ENCODE data around the gene RSPRY1.

DNA sequence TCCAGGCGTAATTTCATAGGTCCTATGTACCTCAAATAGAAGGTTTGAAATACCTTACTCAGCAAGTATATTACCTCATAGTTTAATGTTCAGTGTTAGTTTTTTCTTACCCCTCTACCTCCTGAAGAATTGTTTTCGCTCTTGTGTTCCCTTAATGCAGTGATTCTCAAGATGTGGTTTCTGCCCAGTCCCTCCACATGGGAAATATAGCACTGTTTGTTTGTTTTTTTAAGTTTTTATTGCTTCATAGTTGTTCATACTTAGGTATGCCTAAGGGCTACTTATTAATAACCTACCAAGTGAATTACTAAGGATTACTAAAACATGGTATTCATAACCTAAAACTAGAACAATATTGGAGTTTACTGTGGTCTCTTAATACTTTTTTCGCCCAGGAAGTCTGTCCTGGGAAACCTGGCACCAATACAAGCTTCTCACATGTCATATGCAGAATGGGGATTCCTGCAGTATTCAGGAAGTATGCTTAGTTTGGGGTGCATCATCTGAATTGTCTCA lies 5.0 kb downstream of the RSPRY1 start:
- TF ChIP-seq, protein P1, sequence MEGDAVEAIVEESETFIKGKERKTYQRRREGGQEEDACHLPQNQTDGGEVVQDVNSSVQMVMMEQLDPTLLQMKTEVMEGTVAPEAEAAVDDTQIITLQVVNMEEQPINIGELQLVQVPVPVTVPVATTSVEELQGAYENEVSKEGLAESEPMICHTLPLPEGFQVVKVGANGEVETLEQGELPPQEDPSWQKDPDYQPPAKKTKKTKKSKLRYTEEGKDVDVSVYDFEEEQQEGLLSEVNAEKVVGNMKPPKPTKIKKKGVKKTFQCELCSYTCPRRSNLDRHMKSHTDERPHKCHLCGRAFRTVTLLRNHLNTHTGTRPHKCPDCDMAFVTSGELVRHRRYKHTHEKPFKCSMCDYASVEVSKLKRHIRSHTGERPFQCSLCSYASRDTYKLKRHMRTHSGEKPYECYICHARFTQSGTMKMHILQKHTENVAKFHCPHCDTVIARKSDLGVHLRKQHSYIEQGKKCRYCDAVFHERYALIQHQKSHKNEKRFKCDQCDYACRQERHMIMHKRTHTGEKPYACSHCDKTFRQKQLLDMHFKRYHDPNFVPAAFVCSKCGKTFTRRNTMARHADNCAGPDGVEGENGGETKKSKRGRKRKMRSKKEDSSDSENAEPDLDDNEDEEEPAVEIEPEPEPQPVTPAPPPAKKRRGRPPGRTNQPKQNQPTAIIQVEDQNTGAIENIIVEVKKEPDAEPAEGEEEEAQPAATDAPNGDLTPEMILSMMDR (IDR thresholded peaks at IDR 0.05): no peak
- TF ChIP-seq POLR2A (IDR thresholded peaks at IDR 0.05): no peak
